Stimulated activated CD8-positive, alpha-beta memory T cell treated with anti-CD3 and anti-CD28 coated beads, Interleukin-7, amount 100 ng/mL, for 24 hours (primary cell): Measurements from ENCODE around the gene CAP2.
"Not testable (repeated sequence)": the region's sequence is repeated elsewhere in the genome, so short reads cannot be mapped to it uniquely, and the experiment has no call there.

Source experiments
- DNase-seq: peaks from one replicate; pipeline ENCODE4 v3.0.0-alpha.2; 2020; ENCODE audit warnings: low read depth

Gene CAP2

DNA sequence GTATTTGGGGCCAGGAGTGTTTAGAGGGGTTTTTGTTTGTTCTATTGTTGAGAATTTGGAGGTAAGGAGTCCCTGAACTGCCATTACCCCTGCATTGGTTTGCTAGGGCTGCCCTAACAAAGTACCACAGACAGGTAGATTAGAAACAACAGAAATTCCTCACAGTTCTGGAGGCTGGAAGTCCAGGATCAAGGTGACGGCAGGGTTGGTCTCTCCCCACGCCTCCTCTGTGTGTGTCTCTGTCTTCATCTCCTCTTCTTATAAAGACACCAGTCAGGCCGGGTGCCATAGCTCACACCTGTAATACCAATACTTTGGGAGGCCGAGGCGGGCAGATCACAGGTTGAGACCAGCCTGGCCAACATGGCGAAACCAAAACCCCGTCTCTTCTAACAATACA, 109.7 kb downstream of the CAP2 start:
- DNase-seq, result no peak

DNA sequence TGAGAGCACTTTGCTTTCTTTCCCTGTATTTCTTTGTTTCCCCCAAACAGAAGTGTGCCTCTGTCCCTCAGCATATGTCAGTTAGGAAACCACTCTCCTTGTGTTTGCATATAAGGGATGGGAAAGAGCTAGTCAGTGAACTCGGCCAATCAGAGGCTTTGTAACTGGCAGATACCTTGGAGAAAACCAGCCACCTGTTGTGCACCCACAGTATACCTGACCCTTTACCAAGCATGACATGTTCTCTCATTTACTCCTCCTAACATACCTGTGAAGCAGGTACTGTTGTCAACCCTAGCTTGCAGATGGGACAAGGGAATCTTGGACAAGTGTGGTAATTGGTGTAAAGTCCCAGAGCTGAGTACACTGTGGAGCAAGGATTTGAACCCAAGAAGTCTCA, 110.6 kb downstream of the CAP2 start:
- no peak for DNase-seq

DNA sequence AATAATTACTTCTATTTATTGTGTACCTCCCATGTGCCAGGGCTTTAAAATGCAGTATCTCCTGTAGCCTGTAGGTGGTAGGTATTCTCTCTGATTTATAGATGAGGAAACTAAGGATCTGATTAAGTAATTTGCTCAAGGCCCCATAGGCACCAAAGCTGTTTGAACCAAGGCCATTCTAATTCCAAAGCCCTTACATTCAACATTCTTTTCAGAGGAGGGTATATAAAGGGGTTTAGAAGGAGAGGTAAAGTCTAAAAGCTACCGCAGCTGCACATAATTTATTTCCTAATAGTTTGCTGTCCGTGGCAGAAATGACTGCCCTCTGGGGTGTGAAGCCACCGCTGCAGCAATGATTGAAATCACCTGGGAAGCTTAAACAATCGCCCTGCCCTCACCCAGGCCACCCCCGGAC, 111.7 kb downstream of the CAP2 start:
- DNase-seq, result no peak

DNA sequence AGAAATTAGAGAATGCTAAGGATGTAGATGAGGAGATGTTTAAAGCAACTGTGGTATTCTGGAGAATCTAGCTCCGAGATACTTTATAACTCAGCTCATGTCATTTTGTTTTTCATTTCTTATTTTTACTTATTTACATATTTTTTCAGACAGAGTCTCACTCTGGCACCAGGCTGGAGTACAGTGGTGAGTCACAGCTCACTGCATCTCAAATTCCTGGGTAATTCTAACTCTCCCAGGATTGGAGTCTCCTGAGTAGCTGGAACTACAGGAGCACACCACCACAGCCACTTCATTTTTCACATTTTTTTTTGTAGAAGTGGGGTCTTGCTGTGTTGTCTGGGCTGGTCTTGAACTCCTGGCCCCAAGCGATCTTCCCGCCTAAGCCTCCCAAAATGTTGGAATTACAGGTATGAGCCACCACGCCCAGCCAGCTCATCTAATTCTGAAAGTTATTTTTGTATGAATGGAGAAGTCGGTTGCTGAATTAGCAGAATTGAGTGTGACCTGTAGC, 112.4 kb downstream of the CAP2 start:
- no peak for DNase-seq

DNA sequence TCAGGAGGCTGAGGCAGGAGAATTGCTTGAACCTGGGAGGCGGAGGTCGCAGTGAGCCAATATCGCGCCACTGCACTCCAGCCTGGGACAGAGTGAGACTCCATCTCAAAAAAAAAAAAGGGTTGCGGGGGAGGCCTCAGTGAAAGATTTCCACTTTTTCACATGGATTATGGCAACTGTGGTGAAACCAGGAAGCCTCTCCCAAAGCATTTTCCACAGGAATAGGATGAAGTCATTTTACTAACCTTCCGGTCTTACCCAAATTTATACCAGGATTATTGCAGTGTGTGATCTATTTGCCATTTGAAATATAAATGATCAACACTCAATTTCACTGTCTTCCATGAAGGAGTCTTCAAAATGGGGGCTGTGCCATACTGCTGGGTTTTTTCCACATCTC, 113.1 kb downstream of the CAP2 start:
- DNase-seq, result no peak

DNA sequence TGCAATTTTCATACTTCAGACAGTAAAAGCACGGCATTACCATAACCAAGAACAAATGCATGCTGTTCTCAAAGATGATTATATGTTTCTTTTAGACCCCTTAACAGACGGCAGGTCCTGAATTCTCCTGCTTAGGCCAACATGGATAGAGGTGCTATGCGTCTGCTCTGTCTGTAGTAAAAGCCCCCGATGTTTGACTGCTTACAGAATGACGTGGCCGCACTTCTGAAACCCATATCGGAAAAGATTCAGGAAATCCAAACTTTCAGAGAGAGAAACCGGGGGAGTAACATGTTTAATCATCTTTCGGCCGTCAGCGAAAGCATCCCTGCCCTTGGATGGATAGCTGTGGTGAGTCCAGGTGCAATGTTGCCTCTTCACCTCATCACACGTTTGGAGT, 113.6 kb downstream of the CAP2 start:
- no peak for DNase-seq

DNA sequence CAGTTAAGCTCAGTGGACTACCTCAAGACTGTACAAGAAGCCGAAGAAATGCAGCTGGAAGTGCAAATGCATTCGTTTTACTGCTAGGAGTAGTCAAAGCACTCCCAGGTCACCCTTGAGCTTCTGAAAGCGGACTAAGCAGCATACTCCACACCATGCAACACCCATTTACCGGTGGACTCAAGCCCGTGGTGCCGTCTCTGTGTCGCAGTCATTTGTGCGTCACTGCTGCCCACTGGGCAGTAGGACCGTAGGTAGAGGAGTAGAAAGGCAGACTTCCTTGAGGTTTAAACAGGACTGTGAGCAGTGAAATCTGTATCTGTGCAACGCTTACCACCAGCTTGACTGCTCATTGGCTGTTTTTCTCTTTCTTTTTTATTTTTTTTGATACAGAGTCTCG, 117.7 kb downstream of the CAP2 start:
- no peak for DNase-seq

DNA sequence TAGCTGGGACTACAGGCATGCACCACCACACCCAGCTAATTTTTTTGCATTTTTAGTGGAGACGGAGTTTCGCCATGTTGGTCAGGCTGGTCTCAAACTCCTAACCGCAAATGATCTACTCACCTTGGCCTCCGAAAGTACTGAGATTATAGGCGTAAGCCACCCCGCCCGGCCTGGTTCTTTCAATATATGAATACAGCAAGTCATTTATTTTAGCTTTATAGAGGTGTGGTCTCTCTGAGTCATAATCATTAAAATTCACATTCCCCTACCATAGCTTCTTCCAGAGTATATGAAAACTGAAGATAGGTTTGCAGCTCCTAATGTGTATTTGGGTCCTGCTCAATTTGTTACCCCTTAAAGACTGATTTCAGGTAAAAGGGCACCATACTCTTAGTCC, 118.2 kb downstream of the CAP2 start:
- no peak for DNase-seq

DNA sequence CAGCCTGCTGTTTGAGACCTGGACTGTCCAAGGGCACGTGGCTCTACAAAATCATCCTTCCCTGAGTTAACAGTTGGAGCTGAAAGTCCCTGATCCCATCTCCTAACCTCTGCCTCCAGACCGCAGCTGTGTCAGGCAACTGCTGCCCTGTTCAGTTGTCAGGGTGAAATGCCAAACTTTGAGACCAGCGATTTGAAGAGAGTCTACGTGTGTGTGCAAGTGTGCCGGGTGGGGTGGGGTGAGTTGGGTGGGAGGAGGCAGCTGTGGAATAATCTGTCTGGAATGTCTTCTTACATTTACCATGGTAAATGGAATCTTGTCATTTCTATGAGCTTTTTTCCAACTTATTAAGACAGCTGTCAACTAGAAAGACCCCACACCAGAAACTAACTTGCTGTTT, 125.7 kb downstream of the CAP2 start:
- no peak for DNase-seq

DNA sequence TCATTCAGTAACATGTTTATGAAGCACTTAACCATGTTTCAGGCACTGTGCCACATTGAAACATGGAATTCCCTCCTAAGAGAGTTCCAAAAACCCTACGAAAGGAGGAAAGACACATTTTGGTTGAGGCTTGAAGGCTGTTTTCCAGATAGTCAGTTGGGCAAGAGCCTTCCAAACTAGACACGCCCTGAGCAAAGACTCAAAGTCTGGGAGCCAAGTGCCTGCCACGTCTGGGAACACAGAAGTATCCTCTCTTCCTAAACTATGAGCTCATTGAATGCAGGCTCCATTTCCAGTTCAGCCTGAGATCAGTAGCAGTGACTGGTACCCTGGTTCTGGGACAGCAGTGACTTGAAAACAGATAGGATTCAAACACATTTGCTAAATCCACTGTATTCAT, 132.2 kb downstream of the CAP2 start:
- no peak for DNase-seq

DNA sequence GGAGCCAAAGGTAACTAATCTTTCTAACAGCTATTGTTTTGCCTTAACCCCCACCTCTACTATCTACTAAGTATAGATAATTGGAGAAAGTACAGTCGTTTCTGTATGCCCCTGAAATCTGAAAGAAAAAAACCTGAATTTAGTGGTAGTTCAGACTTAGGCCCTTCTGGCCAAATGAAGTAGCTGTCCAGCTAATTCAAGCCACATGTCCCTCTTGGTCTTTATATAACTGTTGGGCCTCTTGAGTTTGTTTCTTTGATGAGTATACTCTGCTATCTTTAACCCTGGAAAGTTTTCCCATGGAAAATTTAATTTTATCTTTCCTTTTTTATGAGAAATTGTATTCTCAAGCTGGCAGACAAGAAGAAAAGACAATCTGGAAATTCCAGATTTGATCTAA, 133.7 kb downstream of the CAP2 start:
- DNase-seq, result no peak

DNA sequence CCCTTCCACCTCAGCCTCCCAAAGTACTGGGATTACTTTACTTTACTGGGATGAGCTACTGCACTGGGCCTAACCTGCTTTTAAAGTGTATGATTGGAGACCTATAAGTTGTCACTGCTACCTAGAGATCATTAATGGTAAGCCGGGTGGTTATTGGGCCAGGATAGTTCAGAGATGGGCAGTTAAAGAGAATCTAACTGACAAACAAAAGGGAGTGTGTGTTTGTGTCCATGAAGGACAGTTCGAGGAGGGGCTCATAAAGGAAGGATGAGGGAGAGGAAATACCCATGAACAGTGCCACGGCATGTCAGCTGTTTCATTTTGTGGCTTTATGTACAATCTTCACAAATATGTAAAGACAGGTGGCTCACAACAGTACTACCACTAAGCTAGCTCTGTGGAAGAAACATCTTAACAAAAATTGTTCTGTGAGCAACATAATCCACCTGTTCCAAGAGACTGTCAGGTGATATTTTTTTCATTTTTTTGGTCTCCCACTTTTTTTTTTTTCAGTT, 137.0 kb downstream of the CAP2 start:
- DNase-seq, result no peak

DNA sequence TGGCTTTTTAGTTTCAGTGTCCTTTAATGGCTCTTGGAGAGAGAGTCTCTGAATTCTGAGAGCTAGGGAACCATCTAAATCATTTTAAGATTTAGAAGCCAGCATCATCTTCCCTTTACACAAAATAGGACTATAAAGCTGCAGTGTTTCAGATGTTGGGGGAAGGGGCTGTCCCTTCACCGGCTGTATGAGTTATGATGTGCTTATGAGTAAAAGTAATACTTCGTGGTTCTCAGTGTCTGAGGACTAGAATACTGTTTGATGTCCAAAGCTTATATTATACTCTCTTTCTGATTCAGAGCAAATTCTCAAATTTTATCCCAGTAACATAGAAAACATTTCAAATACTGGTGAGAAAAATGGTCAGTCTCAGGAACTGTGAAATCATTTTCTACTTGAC, 143.2 kb downstream of the CAP2 start:
- DNase-seq, result no peak

DNA sequence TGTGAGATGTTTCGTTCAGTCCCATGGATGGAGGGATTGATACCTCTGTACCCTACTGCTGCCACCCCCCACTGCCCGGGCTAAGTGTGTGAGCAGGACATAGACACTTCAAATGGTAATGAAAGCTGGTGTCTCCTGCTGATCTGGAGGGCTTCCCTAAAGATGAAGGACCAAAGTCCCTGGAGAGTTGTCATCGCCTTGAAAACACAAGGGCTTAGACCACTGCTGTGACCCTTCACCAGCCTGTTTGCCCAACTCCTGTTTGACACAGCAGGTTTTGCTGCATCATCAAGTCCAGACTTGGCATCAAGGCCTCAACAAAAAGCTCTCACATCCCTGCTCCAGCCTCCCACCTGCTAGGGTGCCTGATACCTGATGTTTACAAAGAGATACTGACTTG, 148.8 kb downstream of the CAP2 start:
- DNase-seq, result no peak

DNA sequence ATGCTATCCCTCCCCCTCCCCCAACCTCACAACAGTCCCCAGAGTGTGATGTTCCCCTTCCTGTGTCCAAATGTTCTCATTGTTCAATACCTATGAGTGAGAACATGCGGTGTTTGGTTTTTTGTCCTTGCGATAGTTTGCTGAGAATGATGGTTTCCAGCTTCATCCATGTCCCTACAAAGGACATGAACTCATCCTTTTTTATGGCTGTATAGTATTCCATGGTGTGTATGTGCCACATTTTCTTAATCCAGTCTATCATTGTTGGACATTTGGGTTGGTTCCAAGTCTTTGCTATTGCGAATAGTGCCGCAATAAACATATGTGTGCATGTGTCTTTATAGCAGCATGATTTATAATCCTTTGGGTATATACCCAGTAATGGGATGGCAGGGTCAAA, 152.3 kb downstream of the CAP2 start:
- DNase-seq, result not testable (repeated sequence)

DNA sequence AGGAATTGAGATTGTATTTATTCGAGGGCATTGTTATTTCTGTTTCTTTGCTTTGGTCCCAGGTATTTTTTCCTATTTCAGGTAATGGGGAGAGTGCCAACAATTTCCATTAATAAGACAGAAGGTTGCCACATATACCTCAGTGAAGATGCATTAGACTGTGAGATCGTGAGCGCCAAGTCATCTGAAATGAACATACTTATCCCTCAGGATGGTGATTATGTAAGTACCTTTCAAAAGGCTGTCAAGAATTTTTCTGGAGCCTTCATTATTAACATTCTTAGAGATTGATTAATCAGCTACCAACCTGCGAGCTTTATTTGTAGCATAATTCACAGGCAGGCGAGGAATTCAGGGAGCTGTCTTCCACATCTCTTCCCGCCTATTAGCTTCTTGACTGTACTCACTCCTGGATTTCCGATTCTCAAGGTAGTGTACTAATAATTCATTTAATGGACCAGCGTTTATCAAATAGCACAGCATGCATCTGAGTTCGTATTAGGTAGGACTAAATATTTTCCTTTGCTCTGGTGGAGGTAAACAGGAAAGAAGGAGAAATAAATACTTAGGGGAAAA, 158.1 kb downstream of the CAP2 start:
- no peak for DNase-seq

DNA sequence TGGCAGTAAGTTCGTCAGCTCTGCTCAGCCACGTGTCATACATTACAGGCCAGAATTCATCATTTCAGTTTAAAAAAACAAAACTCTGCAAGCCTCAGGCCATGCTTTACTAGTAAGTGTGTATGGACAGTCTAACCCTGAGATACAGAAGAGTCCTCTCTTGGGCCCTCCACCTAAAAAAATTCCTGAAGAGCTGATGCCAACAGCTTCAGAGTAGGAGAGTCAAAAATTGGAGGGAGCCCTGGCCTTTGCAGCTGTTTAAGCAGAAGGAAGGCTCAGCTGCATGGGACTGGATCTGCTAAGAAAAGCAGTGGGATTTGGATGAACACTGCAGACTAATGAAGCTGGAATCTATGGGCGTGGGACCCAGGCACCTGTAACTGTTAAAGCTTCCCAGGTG, 159.5 kb downstream of the CAP2 start:
- no peak for DNase-seq

DNA sequence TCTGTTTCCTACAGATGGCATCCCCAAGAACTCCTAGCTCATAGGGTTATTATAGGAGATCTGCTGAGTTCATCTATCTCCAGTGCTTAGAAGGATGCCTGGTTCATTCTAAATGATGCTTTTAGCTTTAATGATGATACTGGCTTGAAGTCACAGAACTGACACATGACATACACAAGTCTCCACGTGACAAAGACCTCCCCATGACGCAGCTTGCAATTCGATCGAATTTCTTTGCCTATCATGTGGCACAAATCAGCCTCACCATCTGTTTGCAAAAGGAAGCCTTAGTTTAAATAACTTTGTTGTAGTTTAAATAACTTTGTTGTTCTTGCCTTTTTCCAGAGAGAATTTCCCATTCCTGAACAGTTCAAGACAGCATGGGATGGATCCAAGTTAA, 162.6 kb downstream of the CAP2 start:
- no peak for DNase-seq

DNA sequence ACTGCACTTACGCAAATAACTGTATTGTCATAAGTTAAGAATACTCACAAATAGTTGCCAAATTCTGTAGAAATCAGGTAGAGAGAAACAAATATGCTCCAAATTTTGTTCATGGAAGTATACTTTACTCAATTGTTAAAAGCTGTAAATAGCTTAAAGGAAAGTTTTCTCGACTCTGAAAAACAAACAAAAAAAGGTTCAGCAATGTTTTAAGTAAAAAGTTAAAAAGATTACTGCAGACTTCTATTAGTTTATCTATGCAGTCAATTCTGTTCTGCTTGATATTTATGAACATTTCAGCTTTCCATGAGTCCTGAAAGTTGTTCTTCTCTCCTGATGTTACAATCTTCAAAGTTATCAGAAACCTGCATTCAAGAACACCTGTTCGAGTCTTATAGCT, 169.2 kb downstream of the CAP2 start:
- no peak for DNase-seq

DNA sequence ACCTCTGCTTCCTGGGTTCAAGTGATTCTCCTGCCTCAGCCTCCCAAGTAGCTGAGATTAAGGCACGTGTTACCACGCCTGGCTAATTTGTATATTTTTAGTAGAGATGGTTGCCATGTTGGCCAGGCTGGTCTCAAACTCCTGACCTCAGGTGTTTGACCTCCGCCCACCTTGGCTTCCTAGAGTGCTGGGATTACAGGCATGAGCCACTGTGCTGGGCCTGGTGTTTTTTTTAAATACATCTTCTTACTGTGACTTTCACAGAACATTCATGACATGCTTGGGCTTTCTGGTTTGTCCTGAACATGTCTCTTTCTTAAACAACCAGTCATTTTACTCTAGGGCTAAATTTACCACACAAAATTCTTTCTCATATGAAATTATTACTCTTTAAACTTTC, 172.0 kb downstream of the CAP2 start:
- DNase-seq, result no peak

DNA sequence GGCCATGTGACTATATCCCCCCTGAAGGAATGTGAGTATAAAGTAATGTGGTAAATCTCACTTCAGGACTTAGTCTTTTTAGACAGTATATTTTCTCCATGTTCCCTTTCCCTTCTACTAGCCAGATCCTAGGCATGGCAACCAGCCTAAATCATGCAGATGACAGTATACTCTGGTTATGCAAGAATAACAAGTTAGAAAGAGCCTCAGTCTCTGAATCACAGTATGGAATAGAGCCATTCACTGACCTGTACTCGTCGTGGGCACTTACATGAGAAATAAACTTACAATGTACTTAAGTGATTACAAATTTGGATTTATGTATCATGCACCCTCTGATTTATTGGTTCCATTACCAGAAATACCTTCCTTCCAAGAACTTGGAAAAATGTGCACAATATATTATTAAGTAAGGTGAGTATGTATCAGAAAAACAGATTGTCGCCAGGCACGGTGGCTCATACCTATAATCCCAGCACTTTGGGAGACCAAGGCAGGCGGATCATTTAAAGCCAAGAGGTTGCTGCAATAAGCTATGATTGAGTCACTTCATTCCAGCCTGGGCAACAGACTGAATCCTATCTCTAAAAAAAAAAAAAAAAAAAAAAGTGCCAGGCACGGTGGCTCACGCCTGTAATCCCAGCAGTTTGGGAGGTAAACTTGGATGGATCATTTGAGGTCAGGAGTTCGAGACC, 181.6 kb downstream of the CAP2 start:
- no peak for DNase-seq

DNA sequence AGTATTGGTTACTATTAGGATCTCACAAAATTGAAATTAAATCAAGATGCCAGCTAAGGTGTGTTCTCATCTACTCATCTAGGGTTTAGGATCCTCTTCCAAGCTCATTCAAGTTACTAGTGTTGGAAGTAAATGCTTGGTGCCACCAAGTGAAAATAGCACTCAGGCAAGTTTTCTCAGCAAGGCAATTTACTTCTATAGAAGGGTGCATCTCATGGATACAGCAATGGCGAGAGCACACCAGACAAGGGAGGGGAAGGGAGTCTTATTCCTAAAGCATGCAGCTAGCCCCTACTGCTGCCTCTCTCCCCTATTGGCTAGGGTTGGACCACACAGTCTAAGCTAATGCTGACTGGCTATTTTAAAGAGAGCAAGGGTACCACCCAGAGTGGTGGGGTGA, 183.7 kb downstream of the CAP2 start:
- DNase-seq, result no peak

DNA sequence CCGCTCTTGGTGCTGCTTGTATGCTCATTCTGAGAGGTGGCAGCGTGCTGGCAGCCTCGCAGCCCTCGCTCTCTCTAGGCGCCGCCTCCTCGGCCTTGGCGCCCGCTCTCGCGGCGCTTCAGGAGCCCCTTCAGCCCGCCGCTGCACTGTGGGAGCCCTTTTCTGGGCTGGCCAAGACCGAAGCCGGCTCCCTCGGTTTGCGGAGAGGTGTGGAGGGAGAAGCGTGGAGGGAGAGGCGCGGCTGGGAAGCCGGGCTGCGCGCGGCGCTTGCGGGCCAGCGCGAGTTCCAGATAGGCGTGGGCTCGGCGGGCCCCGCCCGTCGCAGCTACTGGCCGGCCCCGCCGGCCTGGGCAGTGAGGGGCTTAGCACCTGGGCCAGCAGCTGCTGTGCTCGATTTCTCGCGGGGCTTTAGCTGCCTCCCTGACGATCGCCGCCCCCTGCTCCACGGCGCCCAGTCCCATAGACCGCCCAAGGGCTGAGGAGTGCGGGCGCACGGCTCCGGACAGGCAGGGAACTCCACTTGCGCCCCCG, 187.2 kb downstream of the CAP2 start:
- no peak for DNase-seq

DNA sequence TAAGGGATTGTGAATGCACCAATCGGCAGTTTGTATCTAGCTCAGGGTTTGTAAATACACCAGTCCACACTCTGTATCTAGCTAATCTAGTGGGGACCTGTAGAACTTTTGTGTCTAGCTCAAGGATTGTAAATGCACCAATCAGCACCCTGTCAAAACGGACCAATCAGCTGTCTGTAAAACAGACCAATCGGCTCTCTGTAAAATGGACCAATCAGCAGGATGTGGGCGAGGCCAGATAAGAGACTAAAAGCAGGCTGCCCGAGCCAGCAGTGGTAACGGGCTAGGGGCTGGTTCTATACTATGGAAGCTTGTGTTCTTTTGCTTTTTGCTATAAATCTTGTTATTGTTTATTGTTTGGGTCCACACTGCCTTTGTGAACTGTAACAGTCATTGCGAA, 187.9 kb downstream of the CAP2 start:
- DNase-seq, result not testable (repeated sequence)
